Body of pancreas (tissue), 4 donors: ENCODE measurements around the gene CMKLR1. TPM values are rescaled to one million over a fixed set of nuclear protein-coding genes. Genes with fewer than 3 reads are reported as not detected.

Source experiments
- ATAC-seq: fragments of 150-250 bp; one replicate; pipeline ENCODE4 v1.9.1; 2016
- DNase-seq, 4 donors: peaks; one replicate each; pipeline ENCODE4 v3.0.0-alpha.2; 2019
- H3K27ac ChIP-seq, 4 donors: fragments of 200-600 bp; sonication (generic); 1 replicate in 3 of 4; 2 replicates in 1 of 4; pipeline versions ENCODE4 v1.5.1 to v1.6.1; 2016 to 2019; ENCODE audit warnings: mild to moderate bottlenecking in 1 of 4, mixed read lengths in 1 of 4, moderate library complexity in 1 of 4
- H3K27me3 ChIP-seq, 2 donors: fragments of 200-600 bp; sonication (generic); one replicate each; pipeline ENCODE4 v1.6.0; 2016; ENCODE audit warnings: mild to moderate bottlenecking in 1 of 2
- H3K36me3 ChIP-seq, 2 donors: fragments of 200-600 bp; sonication (generic); replicated peaks in 1 of 2; 2 replicates each; pipeline ENCODE4 v1.5.1; 2016; ENCODE audit warnings: low read depth in 2 of 2; ENCODE audit not compliant: insufficient read depth in 1 of 2
- H3K4me1 ChIP-seq: fragments of 200-600 bp; sonication (generic); one replicate; pipeline ENCODE4 v1.6.0; 2016
- H3K4me3 ChIP-seq, 2 donors: fragments of 200-600 bp; sonication (generic); 1 replicate in 1 of 2; 2 replicates in 1 of 2; pipeline ENCODE4 v1.5.1; 2016 to 2019
- H3K9me3 ChIP-seq, 3 donors: fragments of 200-600 bp; sonication (generic); 1 replicate in 2 of 3; 2 replicates in 1 of 3; pipeline ENCODE4 v1.5.1; 2016
- CTCF ChIP-seq, 7 experiments: fragments of 450-650 bp in 4 of 7; fragments of 200-600 bp in 3 of 7; sonication (generic) in 3 of 7; IDR thresholded peaks; one replicate each; pipeline ENCODE4 v1.5.1; 2016 to 2019; ENCODE audit warnings: antibody characterized with exemption in 7 of 7
- POLR2A ChIP-seq, 3 donors: fragments of 450-650 bp; IDR thresholded peaks; one replicate each; pipeline ENCODE4 v1.6.1; 2016; ENCODE audit warnings: antibody characterized with exemption in 3 of 3, mild to moderate bottlenecking in 2 of 3
- WGBS, 2 donors: methylation state at CpG; one replicate each; pipeline ENCODE4 v1.1.5; 2017; 5-methylcytosine and 5-hydroxymethylcytosine counted together
- intact Hi-C: fragments of 100-400 bp; cut with DNase I; formaldehyde crosslinking; loops from one replicate; pipeline ENCODE4 v1.15.1; 2023
- total RNA-seq, 2 donors: library from RNA; depleted of rRNA; stranded (reverse); fragments of >200 nt; gene quantifications; one replicate each; pipeline ENCODE4 v1.1.0, GENCODE V29; 2016

CMKLR1 gene
- total RNA-seq, 2 donors from 2014 or later = 5.3 to 5.7 TPM

GRCh38 chr12:108255252-108255602 is 83.9 kb downstream of the CMKLR1 start:
- DNase-seq (no peak), ATAC-seq (no peak)
- no peak overlapping the region for H3K27ac ChIP-seq
- no peaks in the 10 kb centered on the region for H3K27me3 ChIP-seq
- H3K4me3 ChIP-seq = no peak overlapping the region
- WGBS, 2 donors = 32 to 33% methylated on average over 3 of the region's 3 CpGs
- no peaks in the 10 kb centered on the region for H3K4me1 ChIP-seq
- intact Hi-C loops = no loop called here
- H3K9me3 ChIP-seq = peaks cover 0 to 5% (median 0%) of the 10 kb centered on the region in 3 donors
- no peaks in the 10 kb centered on the region for H3K36me3 ChIP-seq
- TF ChIP-seq POLR2A (IDR thresholded peaks at IDR 0.05) (no peak), CTCF (IDR thresholded peaks at IDR 0.05) (no peak)

DNA sequence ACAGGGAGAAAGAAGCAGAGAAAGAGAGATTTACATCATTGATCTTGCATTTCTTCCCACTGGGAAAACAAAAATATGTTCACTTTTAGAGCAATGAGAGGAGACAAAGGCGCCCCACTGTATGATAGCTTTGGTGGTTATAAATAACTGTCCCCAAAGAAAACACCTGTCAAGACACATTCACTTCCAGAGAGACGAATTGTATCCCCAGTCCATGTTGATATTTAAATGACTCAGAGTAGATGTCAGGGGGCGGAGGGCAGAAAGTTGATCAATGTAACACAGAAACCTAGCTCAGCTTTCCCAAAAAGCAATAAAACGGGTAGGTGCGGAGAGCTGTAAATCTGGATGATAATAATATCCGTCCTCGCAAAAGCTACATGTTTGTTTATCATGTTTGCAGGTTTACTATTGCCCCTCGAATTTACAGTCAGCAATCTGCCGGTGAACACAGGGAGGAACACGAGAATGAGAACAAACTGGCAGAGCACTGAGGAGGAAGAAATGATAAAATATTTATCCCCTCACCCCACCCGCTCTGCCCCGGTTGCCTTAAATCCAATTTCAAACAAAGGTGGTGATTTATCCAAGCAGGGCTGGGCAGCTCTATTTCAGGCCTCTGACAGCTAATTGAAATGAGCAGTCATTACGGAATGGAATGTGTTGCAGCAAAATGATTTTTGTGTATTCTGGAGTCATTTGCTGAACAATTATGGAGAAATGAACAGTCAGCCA is 84.4 kb downstream of the CMKLR1 start:
- Histone ChIP-seq H3K9me3 (no peaks in the 10 kb centered on the region), H3K36me3 (no peaks in the 10 kb centered on the region), H3K4me1 (no peaks in the 10 kb centered on the region), H3K27me3 (no peaks in the 10 kb centered on the region), H3K27ac (no peak overlapping the region), H3K4me3 (no peak overlapping the region)
- TF ChIP-seq POLR2A (IDR thresholded peaks at IDR 0.05) (no peak), CTCF (IDR thresholded peaks at IDR 0.05) (no peak)
- ATAC-seq (no peak), DNase-seq (no peak)
- WGBS, 2 donors = 24 to 30% methylated on average over 13 of the region's 13 CpGs
- intact Hi-C loops = no loop called here

DNA sequence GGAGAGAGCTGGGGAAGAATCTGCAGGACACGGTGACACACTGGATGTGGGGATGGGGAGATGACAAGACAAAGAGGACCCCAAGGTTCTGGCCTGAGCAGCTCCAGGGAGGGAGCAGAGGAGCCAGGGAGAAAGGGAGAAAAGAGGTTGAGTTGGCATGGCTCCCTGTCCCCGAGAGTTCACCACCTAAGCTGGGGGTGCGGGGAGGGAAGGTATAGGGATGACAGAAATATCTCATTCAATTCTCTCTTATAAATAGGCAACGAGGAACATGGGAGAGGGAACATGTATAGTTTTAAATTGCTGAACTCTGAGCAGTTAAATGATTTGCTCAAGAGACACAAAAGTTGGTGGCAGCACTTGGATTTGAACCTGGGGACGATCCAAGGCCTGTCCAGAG is 85.1 kb downstream of the CMKLR1 start:
- intact Hi-C loops = no loop called here
- Histone ChIP-seq H3K4me3 (no peak overlapping the region), H3K4me1 (no peaks in the 10 kb centered on the region), H3K9me3 (no peaks in the 10 kb centered on the region), H3K36me3 (no peaks in the 10 kb centered on the region), H3K27ac (no peak overlapping the region), H3K27me3 (no peaks in the 10 kb centered on the region)
- TF ChIP-seq CTCF (IDR thresholded peaks at IDR 0.05) (no peak), POLR2A (IDR thresholded peaks at IDR 0.05) (no peak)
- ATAC-seq = no peak
- WGBS, 2 donors = 32 to 38% methylated on average over 5 of the region's 5 CpGs
- no peak for DNase-seq

DNA sequence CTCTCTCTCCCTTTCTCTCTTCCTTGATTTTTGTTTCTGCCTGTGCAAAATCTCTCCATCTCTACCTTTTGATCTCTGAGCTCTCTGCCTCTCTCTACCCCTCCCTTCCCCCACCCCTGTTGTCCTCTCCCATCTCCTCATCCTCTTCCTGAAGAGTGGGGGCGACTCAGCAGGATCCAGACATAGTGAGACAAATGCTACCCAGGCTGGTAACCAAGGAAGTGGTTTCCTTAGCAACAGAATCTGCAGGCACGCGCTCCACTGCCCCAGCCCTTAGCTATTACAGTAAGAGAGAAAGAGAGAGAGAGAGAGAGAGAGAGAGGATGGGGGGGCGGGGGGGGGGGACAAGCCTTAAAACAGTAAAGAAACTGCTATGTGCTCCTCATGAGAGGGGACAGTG is 85.6 kb downstream of the CMKLR1 start:
- intact Hi-C loops = no loop called here
- 3 to 8% methylated on average over 4 of the region's 4 CpGs for WGBS, 2 donors
- DNase-seq = no peak
- Histone ChIP-seq H3K4me1 (no peaks in the 10 kb centered on the region), H3K27ac (no peak overlapping the region), H3K4me3 (no peak overlapping the region), H3K9me3 (no peaks in the 10 kb centered on the region), H3K27me3 (no peaks in the 10 kb centered on the region), H3K36me3 (no peaks in the 10 kb centered on the region)
- ATAC-seq = no peak
- TF ChIP-seq CTCF (IDR thresholded peaks at IDR 0.05) (no peak), POLR2A (IDR thresholded peaks at IDR 0.05) (no peak)

DNA sequence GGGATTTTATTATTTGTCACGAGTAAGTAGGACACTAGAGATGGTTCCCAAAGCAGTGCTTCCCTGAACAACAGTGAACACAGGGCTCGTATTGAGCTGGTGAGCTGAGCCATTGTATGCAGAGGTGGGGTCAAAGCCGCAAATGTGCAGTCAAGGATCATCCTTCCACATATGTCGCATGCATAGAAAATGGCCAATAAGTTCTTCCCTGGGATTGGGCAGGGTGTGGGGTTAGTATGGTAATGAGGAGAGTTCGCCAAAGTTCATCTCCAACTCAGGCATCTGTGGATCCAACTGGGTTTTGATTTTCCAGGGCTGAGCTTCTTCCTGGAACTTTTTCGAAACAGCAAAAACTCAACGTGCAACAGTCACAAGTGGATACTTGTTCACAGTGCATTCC is 86.6 kb downstream of the CMKLR1 start:
- TF ChIP-seq POLR2A (IDR thresholded peaks at IDR 0.05) (no peak), CTCF (IDR thresholded peaks at IDR 0.05) (no peak)
- no peak for DNase-seq
- WGBS, 2 donors = 68 to 72% methylated on average over 7 of the region's 7 CpGs

More for the DNA sequence above, 86.6 kb downstream of the CMKLR1 start:
- Histone ChIP-seq H3K9me3 (no peaks in the 10 kb centered on the region), H3K36me3 (no peaks in the 10 kb centered on the region), H3K4me3 (no peak overlapping the region), H3K27ac (no peak overlapping the region), H3K4me1 (no peaks in the 10 kb centered on the region), H3K27me3 (no peaks in the 10 kb centered on the region)
- ATAC-seq = no peak
- intact Hi-C loops = no loop called here
